Left ventricle myocardium inferior (tissue), 1 donor: Measurements from ENCODE around the gene RAB35. TPM values are rescaled to one million over a fixed set of nuclear protein-coding genes. Genes with fewer than 3 reads are reported as not detected.

Source experiments
- DNase-seq: peaks from one replicate; pipeline ENCODE4 v3.0.0-alpha.2; 2020
- H3K27ac ChIP-seq: fragments of 200-600 bp; replicated peaks from 2 replicates; pipeline ENCODE4 v1.8.0; 2021
- H3K27me3 ChIP-seq: fragments of 200-600 bp; 2 replicates; pipeline ENCODE4 v1.8.0; 2021; ENCODE audit warnings: low read depth
- H3K36me3 ChIP-seq: fragments of 200-600 bp; 2 replicates; pipeline ENCODE4 v1.8.0; 2021
- H3K4me1 ChIP-seq: fragments of 200-600 bp; 2 replicates; pipeline ENCODE4 v1.8.0; 2021
- H3K4me3 ChIP-seq: fragments of 200-600 bp; 2 replicates; pipeline ENCODE4 v1.8.0; 2021; ENCODE audit warnings: mild to moderate bottlenecking, moderate library complexity
- H3K9me3 ChIP-seq: fragments of 200-600 bp; replicated peaks from 2 replicates; pipeline ENCODE4 v1.8.0; 2021
- CTCF ChIP-seq: fragments of 200-600 bp; IDR thresholded peaks from 2 replicates; pipeline ENCODE4 v1.8.0; 2021; ENCODE audit warnings: antibody characterized with exemption, mild to moderate bottlenecking, borderline replicate concordance
- intact Hi-C: fragments of 100-400 bp; cut with micrococcal nuclease; formaldehyde crosslinking; loops from one replicate; pipeline ENCODE4 v1.11.0; 2022
- total RNA-seq: library from RNA; stranded (reverse); fragmentation: NEBNext Ultra II Directional; extraction: Animal tissue kit (Norgen Biotek cat#: 25700); gene quantifications from one replicate; pipeline ENCODE4 v1.2.1, GENCODE V29; 2021
- donor health status: DM: no; HTN: yes; CAD: no; lungs with severe emphysema.

RAB35 gene
- total RNA-seq, 1 donor from 2014 or later, result 21.9 TPM

DNA sequence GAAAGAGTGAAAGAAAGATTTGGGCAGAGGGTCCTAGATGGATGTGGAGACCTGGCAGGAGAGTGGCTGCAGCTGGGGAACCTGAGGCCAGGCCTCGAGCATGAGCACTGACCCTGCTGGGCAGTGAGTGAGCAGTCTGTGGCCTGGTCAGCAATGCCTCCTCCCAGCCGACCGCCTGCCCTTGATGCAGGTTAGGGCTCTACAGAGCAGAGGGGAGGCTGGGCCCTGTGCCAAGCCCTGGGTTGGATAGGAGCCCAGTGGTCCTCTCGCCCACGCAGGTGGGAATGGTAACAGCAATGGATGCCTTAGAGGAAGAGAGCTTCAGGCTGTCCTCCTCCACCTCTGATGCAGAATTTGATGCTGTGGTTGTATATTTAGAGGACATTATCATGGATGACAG lies 59.8 kb downstream of the RAB35 start:
- DNase-seq, result no peak
- intact Hi-C loops, result no loop called here
- Histone ChIP-seq H3K4me1 (no peaks in the 10 kb centered on the region), H3K27me3 (peaks cover 37% of the 10 kb centered on the region), H3K36me3 (no peaks in the 10 kb centered on the region), H3K4me3 (no peak overlapping the region), H3K27ac (no peak overlapping the region), H3K9me3 (no peaks in the 10 kb centered on the region)
- TF ChIP-seq CTCF, result no peak

- intact Hi-C loops, result no loop called here
- Histone ChIP-seq H3K27me3 (peaks cover 31% of the 10 kb centered on the region), H3K9me3 (no peaks in the 10 kb centered on the region), H3K27ac (no peak overlapping the region), H3K4me3 (no peak overlapping the region), H3K4me1 (no peaks in the 10 kb centered on the region), H3K36me3 (no peaks in the 10 kb centered on the region)
- no peak for DNase-seq
- no peak for TF ChIP-seq CTCF
Observed at GRCh38 chr12:120055231-120056000, 61.1 kb downstream of the RAB35 start.

DNA sequence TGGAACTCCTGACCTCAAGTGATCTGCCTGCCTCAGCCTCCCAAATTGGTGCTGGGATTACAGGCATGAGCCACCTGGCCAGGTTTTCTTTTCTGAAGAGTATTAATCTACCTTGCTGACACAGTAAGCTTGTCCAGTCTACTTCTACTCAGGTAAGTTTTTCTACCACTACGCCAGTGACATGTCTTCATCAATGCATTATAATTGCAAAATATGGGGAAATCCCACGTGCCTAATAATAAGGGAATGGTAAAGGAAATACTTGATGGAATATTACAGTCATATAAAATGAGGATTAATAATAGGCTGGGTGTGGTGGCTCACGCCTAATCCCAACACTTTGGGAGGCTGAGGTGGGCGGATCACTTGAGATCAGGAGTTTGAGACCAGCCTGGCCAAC lies 62.3 kb downstream of the RAB35 start:
- intact Hi-C loops, result no loop called here
- no peaks in the 10 kb centered on the region for H3K9me3 ChIP-seq
- H3K36me3 ChIP-seq, result no peaks in the 10 kb centered on the region
- no peak for TF ChIP-seq CTCF
- no peak overlapping the region for H3K4me3 ChIP-seq
- peaks cover 20% of the 10 kb centered on the region for H3K27me3 ChIP-seq
- DNase-seq, result no peak
- no peak overlapping the region for H3K27ac ChIP-seq
- H3K4me1 ChIP-seq, result no peaks in the 10 kb centered on the region

DNA sequence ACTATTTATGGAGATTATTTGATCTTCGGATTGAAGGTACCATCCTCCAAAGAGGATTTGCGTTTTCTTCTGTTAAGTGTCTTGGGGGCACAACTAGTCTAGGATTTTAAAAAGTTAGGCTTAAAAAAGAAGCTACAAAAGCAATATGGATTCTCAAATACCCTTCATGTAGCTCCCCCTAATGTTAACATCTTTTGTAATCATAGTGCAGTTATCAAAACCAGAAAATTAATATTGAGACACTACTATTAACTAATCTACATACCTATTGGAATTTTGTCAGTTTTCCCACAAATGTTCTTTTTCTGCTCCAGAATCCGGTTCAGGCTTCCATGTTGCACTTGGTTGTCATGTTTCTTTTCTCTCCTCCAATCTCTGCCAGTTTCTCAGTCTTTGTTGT lies 65.0 kb downstream of the RAB35 start:
- Histone ChIP-seq H3K4me1 (no peaks in the 10 kb centered on the region), H3K9me3 (no peaks in the 10 kb centered on the region), H3K27me3 (peaks cover 11% of the 10 kb centered on the region), H3K27ac (no peak overlapping the region), H3K4me3 (no peak overlapping the region), H3K36me3 (no peaks in the 10 kb centered on the region)
- intact Hi-C loops, result no loop called here
- no peak for DNase-seq
- no peak for TF ChIP-seq CTCF

- Histone ChIP-seq H3K27me3 (peaks cover 11% of the 10 kb centered on the region), H3K4me3 (no peak overlapping the region), H3K27ac (no peak overlapping the region), H3K4me1 (no peaks in the 10 kb centered on the region), H3K36me3 (no peaks in the 10 kb centered on the region), H3K9me3 (no peaks in the 10 kb centered on the region)
- DNase-seq, result no peak
- intact Hi-C loops, result no loop called here
- TF ChIP-seq CTCF, result no peak
Observed at GRCh38 chr12:120049426-120049825, 67.1 kb downstream of the RAB35 start.
